AG04450 (cell line): Measurements from ENCODE around the gene KIAA1217. TPM values are rescaled to one million over a fixed set of nuclear protein-coding genes. Genes with fewer than 3 reads are reported as not detected.

Source experiments
- CTCF ChIA-PET: fragments of 300-600, 350-600 bp; formaldehyde crosslinking; extraction: SDS; loops from one replicate; lab custom pipeline; 2022; ENCODE audit warnings: antibody characterized with exemption, inconsistent platforms; lab: Charles Lee
- POLR2A ChIA-PET: fragments of 350-600 bp; formaldehyde crosslinking; extraction: SDS; loops from one replicate; lab custom pipeline; 2021; ENCODE audit warnings: antibody characterized with exemption, inconsistent platforms; lab: Yijun Ruan, JAX
- DNase-seq: peaks from one replicate; pipeline ENCODE4 v3.0.0-alpha.2; 2011; ENCODE audit warnings: low read depth, low spot score
- H3K27ac ChIP-seq: one replicate; pipeline ENCODE4 v1.5.1; 2012; ENCODE audit warnings: low read depth, low read length, control low read depth
- H3K27me3 ChIP-seq: one replicate; pipeline ENCODE4 v1.6.0; 2012; ENCODE audit warnings: low read length; ENCODE audit not compliant: control insufficient read depth, insufficient read depth
- H3K4me3 ChIP-seq: 2 replicates; pipeline ENCODE4 v1.5.1; 2011; ENCODE audit warnings: mild to moderate bottlenecking, low read depth, low read length, control low read depth
- H3K9me3 ChIP-seq: 2 replicates; pipeline ENCODE4 v1.5.1; 2012; ENCODE audit warnings: low read length; ENCODE audit not compliant: control insufficient read depth, insufficient read depth
- CTCF ChIP-seq: IDR thresholded peaks from 2 replicates; pipeline ENCODE4 v1.5.1; 2011; ENCODE audit warnings: low read depth, low read length, control low read depth, inconsistent platforms
- polyA plus RNA-seq: library from polyadenylated mRNA; depleted of rRNA; stranded (reverse); fragments of >200 nt; gene quantifications from 2 replicates; pipeline ENCODE4 v1.2.3, GENCODE V29; 2011

Gene KIAA1217
- polyA plus RNA-seq, 1 experiment: 5.4 TPM

GRCh38 chr10:24249829-24250415, 41.0 kb downstream of the KIAA1217 start:
- H3K27me3 ChIP-seq: no peaks in the 10 kb centered on the region
- TF ChIP-seq CTCF: no peak
- POLR2A ChIA-PET: no interaction called here
- DNase-seq: no peak
- H3K4me3 ChIP-seq: no peak overlapping the region
- CTCF ChIA-PET: no interaction called here
- H3K9me3 ChIP-seq: no peaks in the 10 kb centered on the region
- no peak overlapping the region for H3K27ac ChIP-seq

- POLR2A ChIA-PET: no interaction called here
These were observed 42.6 kb downstream of the KIAA1217 start for GRCh38 chr10:24251547-24251946.

GRCh38 chr10:24254180-24254579, 45.2 kb downstream of the KIAA1217 start:
- Histone ChIP-seq H3K27ac (no peak overlapping the region), H3K27me3 (no peaks in the 10 kb centered on the region), H3K4me3 (no peak overlapping the region), H3K9me3 (no peaks in the 10 kb centered on the region; the same call in 1 of the 2 replicates)
- no peak for DNase-seq
- ChIA-PET CTCF (no interaction called here), POLR2A (no interaction called here)
- no peak for TF ChIP-seq CTCF

More at GRCh38 chr10:24251547-24251946, 42.6 kb downstream of the KIAA1217 start:
- Histone ChIP-seq H3K9me3 (no peaks in the 10 kb centered on the region), H3K27me3 (no peaks in the 10 kb centered on the region), H3K4me3 (no peak overlapping the region), H3K27ac (no peak overlapping the region)
- no peak for TF ChIP-seq CTCF
- DNase-seq: no peak
- CTCF ChIA-PET: interaction anchor here (0.6 to 1.6 kb wide), 5 partner anchors 8 to 257 kb away, joined by 3 to 6 read pairs (median 4); no protein-coding TSS in a partner anchor

GRCh38 chr10:24255115-24255880, 46.4 kb downstream of the KIAA1217 start:
- no peaks in the 10 kb centered on the region; the same call in 1 of the 2 replicates for H3K9me3 ChIP-seq
- CTCF ChIA-PET: interaction anchor here (0.6 kb wide), 1 partner anchor 21 kb away, joined by 3 read pairs; no protein-coding TSS in a partner anchor
- TF ChIP-seq CTCF: no peak
- H3K4me3 ChIP-seq: no peak overlapping the region
- no peak overlapping the region for H3K27ac ChIP-seq
- DNase-seq: no peak
- POLR2A ChIA-PET: no interaction called here
- no peaks in the 10 kb centered on the region for H3K27me3 ChIP-seq

GRCh38 chr10:24255881-24256311, 47.0 kb downstream of the KIAA1217 start:
- no peak overlapping the region for H3K4me3 ChIP-seq
- no peak for DNase-seq
- no peaks in the 10 kb centered on the region; the same call in 1 of the 2 replicates for H3K9me3 ChIP-seq
- H3K27me3 ChIP-seq: no peaks in the 10 kb centered on the region
- H3K27ac ChIP-seq: no peak overlapping the region
- no peak for TF ChIP-seq CTCF
- CTCF ChIA-PET: interaction anchor here (0.6 kb wide), 1 partner anchor 20 kb away, joined by 3 read pairs; no protein-coding TSS in a partner anchor
- POLR2A ChIA-PET: no interaction called here
